ENCODE results near the gene CDH4.

CDH4 gene

DNA sequence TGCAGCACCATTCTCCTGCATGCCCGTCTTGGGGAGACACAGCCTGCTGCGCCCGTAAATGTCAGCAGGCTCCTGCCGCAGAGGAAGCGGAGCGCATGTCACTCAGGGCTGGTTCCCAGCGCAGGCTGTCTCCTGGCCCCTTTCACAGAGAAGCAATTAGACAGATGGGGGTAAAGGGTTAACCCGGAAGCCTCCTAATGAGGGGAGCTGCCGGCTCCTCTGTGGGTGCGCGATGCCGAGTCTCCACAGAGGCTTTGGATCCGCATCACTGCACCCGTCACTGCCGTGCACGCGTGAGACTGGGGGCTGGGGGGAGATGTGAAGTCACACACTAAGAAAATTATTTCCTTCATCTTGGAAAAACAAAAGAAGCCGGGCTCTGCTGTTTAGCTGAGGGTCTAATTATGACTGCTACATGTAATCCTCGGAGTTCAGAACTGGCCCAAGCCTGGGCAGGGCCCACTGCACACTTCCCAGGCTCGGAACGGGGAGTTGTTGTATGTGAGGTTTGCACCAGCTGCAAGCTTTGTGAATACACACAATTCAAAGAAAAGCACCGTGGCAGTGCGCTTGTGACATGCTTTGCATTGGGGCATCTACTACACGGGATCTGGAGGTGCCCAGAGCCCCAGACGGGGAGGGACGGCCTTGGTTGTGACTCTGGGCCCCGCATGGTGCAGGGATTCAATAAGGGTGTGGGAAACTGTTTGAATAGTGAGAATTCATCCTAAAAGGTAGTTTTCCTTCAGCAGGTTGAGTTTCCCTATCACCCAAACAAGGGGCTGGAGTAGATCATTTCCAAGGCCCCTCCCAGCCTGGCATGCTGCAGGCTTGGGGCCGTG is 482.1 kb downstream of the CDH4 start:
- no peak for DNase-seq

- DNase-seq: no peak
Measured at GRCh38 chr20:61734733-61735502, 482.9 kb downstream of the CDH4 start.

DNA sequence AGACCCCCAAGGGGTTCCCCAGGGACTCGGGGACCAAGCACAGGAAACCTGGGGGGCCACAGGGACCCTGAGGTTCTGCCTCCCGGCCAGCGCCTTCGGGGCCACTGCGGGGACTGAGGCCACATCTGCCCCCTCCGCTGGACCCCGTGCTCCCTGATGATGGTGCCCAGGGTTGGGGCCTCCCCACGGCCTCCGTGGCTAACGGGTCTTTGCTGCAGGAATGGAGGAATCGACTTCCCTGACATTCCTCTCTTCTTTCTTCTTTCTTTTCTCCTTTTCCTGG is 483.4 kb downstream of the CDH4 start:
- no peak for DNase-seq

- DNase-seq: no peak
Measured at GRCh38 chr20:61736001-61736635, 484.1 kb downstream of the CDH4 start.

GRCh38 chr20:61736751-61737310 is 484.8 kb downstream of the CDH4 start:
- no peak for DNase-seq

DNA sequence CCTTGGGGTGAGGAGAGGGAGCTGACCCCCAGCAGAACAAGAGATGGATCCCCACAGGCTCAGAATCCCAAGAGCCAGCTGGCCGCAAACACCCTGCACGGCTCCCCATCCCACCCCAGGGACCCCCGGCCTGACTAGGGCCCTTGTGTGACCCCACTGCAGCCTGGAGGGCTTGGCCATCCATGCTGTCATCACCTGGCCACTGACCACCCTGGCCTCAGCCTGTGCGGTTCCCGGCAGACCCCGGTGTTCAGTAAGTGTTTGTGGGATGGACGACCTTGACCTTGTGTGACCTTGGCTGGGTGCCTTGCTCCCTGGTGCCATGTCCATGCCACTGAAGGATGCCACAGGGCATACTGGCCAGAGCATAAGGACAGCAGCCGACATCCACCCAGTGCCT is 485.3 kb downstream of the CDH4 start:
- no peak for DNase-seq

DNA sequence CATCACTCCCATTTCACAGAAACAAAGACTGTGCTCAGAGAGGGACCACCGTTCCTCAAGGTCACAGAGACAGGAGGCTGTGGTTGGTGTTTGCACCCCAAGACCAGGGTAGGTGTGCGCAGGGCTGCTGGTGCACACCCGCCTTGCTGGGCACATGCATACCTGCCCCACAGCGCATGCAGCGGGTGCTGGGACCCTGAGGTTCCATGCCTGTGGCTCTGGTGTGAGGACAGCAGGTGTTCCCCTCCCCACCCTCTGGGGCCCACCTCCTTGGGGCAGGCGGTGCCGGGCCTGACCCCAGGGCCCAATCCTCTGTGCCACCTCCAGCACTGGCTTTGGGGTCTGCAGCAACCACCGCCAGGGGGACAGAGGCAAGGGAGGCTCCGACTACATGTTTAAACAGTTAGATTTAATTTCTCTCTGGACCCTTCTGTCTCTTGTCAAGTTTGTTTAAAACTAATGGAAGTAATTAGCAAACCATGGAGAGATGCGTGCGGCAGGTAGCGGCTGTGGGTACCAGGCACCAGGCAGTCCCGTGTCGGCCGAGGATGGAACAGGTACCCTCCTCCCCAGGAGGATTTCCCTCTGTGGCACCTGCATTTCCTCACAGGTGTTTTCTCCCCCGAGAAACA is 485.9 kb downstream of the CDH4 start:
- no peak for DNase-seq

DNA sequence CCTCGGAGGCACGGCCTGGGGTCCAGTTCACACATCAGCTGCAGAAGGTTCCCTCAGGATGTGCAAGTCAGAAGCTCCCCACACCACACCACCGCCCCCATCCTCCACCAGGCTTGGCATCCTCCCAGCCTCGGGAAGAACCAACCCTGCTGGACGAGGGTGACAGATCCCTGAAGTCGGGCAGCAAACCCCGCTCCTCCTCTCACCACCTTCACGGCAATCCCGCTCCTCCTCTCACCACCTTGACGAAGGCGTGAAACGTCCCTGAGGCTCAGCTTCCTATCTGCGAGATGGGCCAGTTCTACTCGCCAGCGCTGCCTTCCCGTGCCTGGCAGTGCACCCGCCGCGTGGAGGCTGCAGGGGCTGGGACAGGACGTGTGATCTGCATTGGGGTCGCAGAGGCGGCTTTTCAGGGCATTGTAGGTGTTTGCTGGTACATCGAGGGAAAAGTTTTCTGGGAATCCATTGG is 486.6 kb downstream of the CDH4 start:
- no peak for DNase-seq

GRCh38 chr20:61739086-61739831 is 487.2 kb downstream of the CDH4 start:
- no peak for DNase-seq

DNA sequence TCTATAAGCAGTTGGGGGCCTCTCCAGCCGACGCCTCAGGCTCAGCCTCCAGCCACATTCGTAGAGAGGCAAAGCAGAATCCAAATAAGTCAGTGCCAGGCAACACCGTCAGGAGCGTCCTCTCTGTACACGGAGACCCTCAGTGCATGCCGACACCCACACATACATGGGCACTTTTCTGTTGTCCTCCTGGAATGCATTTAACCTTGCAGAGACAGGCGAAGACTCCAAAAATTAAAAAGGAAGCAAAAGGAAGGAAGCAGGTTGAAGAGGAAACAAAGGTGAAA is 487.7 kb downstream of the CDH4 start:
- DNase-seq: no peak

DNA sequence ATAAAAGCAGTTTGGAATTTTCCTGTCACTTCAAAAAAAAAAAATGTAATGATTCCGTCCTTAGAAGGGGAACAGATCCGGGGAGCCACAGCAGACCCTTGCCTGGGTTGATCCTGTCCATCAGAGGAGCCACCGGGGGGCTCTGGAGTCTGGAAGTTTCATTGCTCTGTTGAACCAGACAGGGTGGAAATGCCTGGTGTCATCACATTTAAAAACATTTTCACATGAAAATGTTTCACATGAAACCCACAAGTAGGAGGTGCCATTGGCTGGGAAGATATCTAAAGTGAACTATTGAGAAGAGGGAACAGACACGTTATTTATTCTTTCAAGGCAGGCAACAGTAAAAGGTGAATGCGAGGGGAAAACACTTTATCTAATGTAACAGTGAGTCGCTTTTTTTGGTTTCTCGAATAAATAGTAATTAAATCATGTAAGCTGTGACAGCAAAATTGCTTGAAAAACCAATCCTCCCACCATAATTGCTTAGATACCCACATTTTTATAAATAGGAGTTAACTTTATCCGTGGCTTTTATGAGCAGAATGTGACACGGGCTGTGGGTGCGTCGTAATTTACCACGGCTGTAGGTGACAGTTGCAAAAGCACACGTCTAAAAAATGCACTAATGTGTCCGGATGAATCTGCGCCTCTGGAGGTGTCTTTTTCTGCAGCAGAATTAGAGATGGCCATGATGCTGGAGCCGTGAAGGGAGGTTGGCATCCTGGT is 490.2 kb downstream of the CDH4 start:
- no peak for DNase-seq

GRCh38 chr20:61743606-61744005 is 491.5 kb downstream of the CDH4 start:
- no peak for DNase-seq

- DNase-seq: no peak
Measured at GRCh38 chr20:61744691-61745396, 492.8 kb downstream of the CDH4 start.

- no peak for DNase-seq
Measured at GRCh38 chr20:61745397-61746146, 493.5 kb downstream of the CDH4 start.

DNA sequence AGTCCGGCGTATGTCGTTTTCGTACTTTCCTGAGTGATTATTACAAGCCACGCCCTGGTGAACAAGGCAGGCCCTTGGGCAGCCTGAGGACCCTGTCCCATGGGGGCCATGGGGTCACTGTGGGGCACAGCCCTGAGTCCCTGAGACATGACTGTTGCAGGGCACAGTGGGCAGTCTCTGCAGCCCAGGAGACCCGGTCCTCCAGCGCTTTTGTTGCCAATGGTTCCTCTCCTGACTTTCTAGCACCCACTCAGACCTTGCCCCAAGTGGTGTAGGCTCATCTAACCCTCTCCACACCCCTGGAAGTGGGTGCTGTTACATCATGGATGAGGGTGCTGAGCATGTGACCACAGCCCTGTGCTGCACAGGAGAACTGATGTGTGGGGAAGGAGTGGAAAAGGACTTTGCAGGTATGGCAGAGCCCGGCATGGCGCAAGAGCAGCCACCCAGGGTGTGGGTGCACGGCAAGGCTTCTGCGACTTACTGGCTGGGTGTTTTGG is 494.1 kb downstream of the CDH4 start:
- DNase-seq: no peak

DNA sequence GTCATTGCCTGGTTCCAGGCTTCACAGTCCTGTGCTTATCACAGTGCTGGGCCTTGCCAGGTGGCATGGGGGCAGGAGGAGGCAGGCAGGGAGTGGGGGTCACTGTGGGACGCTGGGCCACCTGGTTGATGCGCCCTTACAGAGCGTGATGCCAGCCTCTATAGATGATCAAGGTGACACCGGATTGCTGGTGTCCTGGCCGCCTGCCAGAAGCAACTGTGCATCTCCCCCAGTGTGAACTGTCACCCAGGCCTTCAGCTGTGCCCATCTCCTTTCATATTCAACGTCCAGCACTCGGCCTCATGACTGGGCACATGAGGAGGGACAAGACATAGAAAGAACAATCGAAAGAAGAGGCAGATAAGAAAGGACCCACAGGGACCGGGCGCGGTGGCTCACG is 494.7 kb downstream of the CDH4 start:
- DNase-seq: no peak

DNA sequence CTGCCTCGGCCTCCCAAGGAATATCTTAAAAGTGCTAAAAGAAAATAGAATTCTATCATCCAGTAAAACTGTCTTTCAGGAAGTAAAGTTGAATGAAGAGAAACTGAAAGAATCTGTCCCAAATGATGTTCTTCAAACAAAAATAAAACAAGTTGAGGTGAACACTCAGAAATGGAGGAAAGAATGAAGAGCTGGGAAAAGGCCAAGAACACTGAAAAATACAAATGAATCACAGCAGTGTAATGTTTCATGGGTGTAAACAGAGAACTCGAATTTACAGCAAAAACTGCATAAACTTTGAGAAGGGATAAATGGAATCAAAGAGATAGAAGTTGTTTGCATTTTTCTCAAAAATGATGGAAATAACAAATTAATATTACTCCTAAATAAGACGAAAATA is 496.3 kb downstream of the CDH4 start:
- DNase-seq: no peak

- no peak for DNase-seq
Measured at GRCh38 chr20:61749406-61750075, 497.5 kb downstream of the CDH4 start.

- DNase-seq: no peak
Measured at GRCh38 chr20:61750093-61750492, 498.0 kb downstream of the CDH4 start.

DNA sequence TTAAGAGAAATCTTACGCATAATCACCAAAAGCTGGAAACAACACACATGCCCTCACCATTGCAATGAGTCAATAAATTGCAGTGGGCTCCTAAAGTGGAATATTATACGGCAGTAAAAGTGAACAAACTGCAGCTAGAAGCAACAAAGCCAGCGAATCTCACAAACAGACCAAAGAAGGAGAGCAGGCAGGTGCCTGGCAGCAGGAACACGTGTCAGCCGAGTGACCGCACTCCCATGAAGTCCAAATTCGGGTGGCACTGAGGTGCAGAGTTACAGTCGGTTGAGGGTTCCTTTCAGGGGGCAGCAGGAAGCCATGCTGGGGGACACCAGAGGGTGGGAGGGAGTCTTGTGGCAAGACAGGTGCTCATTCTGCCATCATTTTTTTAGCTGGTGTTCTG is 500.5 kb downstream of the CDH4 start:
- no peak for DNase-seq

Measured in NCI-H2107 (cell line).